ENCODE data around the gene EXOC1L. TPM values are rescaled to one million over a fixed set of nuclear protein-coding genes. Genes with fewer than 3 reads are reported as not detected.

Gene EXOC1L
- total RNA-seq, 1 donor = not detected

DNA sequence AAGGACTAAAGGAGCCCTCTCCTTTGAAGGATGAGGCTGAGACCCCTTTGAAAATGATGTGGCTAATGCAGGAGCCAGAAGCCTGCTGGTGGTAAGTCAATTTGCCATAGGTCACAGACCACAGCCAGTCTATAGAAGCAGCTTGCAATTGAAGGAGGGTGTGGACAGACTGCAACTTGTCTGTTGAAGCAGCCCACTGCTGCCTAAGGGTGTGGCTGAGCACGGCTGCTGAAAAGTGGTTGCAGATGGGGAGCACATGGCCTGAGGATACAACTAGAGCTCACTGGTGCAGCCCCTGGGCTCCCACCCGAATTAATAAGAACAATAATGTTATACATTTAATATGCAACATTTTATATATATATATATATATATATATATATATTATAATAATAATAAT lies 11.4 kb upstream of the EXOC1L start:
- no peaks in the 10 kb centered on the region for H3K27me3 ChIP-seq (ENCODE audit: insufficient read depth, low read length)
- H2AFZ ChIP-seq (ENCODE audit: low read length) = no peak overlapping the region
- TF ChIP-seq, protein P1, sequence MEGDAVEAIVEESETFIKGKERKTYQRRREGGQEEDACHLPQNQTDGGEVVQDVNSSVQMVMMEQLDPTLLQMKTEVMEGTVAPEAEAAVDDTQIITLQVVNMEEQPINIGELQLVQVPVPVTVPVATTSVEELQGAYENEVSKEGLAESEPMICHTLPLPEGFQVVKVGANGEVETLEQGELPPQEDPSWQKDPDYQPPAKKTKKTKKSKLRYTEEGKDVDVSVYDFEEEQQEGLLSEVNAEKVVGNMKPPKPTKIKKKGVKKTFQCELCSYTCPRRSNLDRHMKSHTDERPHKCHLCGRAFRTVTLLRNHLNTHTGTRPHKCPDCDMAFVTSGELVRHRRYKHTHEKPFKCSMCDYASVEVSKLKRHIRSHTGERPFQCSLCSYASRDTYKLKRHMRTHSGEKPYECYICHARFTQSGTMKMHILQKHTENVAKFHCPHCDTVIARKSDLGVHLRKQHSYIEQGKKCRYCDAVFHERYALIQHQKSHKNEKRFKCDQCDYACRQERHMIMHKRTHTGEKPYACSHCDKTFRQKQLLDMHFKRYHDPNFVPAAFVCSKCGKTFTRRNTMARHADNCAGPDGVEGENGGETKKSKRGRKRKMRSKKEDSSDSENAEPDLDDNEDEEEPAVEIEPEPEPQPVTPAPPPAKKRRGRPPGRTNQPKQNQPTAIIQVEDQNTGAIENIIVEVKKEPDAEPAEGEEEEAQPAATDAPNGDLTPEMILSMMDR (IDR thresholded peaks at IDR 0.05; ENCODE audit: extremely low read depth, low read depth, low read length) = no peak
- no peak overlapping the region for H3K27ac ChIP-seq (ENCODE audit: low read depth, low read length)
- H4K20me1 ChIP-seq (ENCODE audit: insufficient read depth, low read length) = no peaks in the 10 kb centered on the region
- H3K4me1 ChIP-seq (ENCODE audit: insufficient read depth, low read length) = no peaks in the 10 kb centered on the region
- no peak overlapping the region for H3K4me3 ChIP-seq (ENCODE audit: insufficient read depth, low read length)
- H3K79me2 ChIP-seq (ENCODE audit: insufficient read depth, low read length) = no peaks in the 10 kb centered on the region
- DNase-seq (ENCODE audit: insufficient read length, low spot score, missing footprints) = no peak
- no peaks in the 10 kb centered on the region for H3K9me3 ChIP-seq (ENCODE audit: low read depth, low read length)
- H3K36me3 ChIP-seq (ENCODE audit: insufficient read depth, low read length) = no peaks in the 10 kb centered on the region
- H3K4me2 ChIP-seq (ENCODE audit: insufficient read depth, low read length) = no peak overlapping the region

DNA sequence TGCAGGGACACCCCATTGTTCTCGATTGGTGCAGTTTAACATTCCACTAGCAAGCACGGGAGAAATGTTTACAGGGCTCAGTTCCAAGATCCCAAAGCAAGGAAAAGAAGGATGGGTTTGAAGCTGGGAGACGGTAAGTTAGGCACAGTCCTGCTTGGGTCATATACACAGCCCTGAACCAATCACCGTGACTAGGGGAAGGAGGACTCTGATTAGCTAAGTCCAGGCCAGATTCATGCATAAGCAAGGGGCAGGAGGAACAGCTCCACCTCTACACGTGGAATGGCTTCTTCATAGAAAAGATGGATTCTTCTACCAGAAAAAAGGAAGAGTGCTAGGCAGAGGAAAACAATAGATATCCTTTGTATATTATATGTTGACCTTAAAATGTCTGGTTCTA lies 11.0 kb upstream of the EXOC1L start:
- TF ChIP-seq, protein P1 (IDR thresholded peaks at IDR 0.05; ENCODE audit: extremely low read depth, low read depth, low read length) = no peak
- Histone ChIP-seq H3K79me2 (ENCODE audit: insufficient read depth, low read length) (no peaks in the 10 kb centered on the region), H3K27me3 (ENCODE audit: insufficient read depth, low read length) (no peaks in the 10 kb centered on the region), H3K9me3 (ENCODE audit: low read depth, low read length) (no peaks in the 10 kb centered on the region), H3K36me3 (ENCODE audit: insufficient read depth, low read length) (no peaks in the 10 kb centered on the region), H3K27ac (ENCODE audit: low read depth, low read length) (no peak overlapping the region), H4K20me1 (ENCODE audit: insufficient read depth, low read length) (no peaks in the 10 kb centered on the region), H2AFZ (ENCODE audit: low read length) (no peak overlapping the region), H3K4me1 (ENCODE audit: insufficient read depth, low read length) (no peaks in the 10 kb centered on the region), H3K4me2 (ENCODE audit: insufficient read depth, low read length) (no peak overlapping the region), H3K4me3 (ENCODE audit: insufficient read depth, low read length) (no peak overlapping the region)
- no peak for DNase-seq (ENCODE audit: insufficient read length, low spot score, missing footprints)

DNA sequence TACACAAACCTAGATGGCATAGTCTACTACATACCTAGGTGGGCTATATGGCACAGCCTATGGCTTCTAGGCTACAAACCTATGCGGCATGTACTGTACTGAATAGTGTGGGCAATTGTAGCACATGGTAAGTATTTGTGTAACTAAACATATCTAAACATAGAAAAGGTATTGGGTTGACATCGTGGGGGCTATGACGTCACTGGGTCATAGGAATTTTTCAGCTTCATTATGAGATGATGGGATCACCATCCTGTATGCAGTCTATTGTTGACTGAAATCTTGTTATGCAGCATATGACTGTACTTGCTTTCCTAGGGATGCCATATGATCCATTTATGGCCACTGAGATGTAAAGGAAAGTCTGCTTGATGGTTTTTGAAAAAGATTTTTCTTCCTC lies 1.9 kb upstream of the EXOC1L start:
- Histone ChIP-seq H3K9me3 (ENCODE audit: low read depth, low read length) (no peaks in the 10 kb centered on the region), H2AFZ (ENCODE audit: low read length) (no peak overlapping the region), H3K4me2 (ENCODE audit: insufficient read depth, low read length) (no peak overlapping the region), H4K20me1 (ENCODE audit: insufficient read depth, low read length) (no peaks in the 10 kb centered on the region), H3K79me2 (ENCODE audit: insufficient read depth, low read length) (no peaks in the 10 kb centered on the region), H3K27me3 (ENCODE audit: insufficient read depth, low read length) (peaks cover 8% of the 10 kb centered on the region), H3K4me1 (ENCODE audit: insufficient read depth, low read length) (no peaks in the 10 kb centered on the region), H3K27ac (ENCODE audit: low read depth, low read length) (no peak overlapping the region), H3K36me3 (ENCODE audit: insufficient read depth, low read length) (no peaks in the 10 kb centered on the region), H3K4me3 (ENCODE audit: insufficient read depth, low read length) (no peak overlapping the region)
- no peak for DNase-seq (ENCODE audit: insufficient read length, low spot score, missing footprints)
- TF ChIP-seq, protein P1 (IDR thresholded peaks at IDR 0.05; ENCODE audit: extremely low read depth, low read depth, low read length) = no peak

DNA sequence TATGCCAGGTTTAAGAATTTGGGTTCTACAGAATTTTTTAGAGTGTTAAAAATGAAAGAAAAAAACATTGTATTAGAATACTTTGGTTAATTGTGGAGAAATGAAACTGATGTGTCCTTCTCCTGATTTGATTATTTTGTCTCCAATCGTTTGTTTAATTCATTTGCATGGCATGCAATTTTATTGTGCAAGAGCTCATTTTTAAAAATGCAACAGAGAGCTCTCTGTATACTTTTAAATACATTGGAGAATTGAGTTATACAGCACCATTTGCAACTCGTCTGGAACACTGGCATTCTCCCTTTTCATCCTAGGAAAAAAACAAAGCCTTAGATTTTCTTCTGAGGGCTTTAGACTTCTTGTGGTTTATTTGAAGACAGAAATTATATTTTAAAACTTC lies 689 bp downstream of the EXOC1L start:
- DNase-seq (ENCODE audit: insufficient read length, low spot score, missing footprints) = no peak
- no peaks in the 10 kb centered on the region for H3K79me2 ChIP-seq (ENCODE audit: insufficient read depth, low read length)
- no peaks in the 10 kb centered on the region for H3K9me3 ChIP-seq (ENCODE audit: low read depth, low read length)
- no peak overlapping the region for H2AFZ ChIP-seq (ENCODE audit: low read length)
- no peaks in the 10 kb centered on the region for H3K36me3 ChIP-seq (ENCODE audit: insufficient read depth, low read length)
- H3K27ac ChIP-seq (ENCODE audit: low read depth, low read length) = no peak overlapping the region
- no peaks in the 10 kb centered on the region for H4K20me1 ChIP-seq (ENCODE audit: insufficient read depth, low read length)
- H3K4me2 ChIP-seq (ENCODE audit: insufficient read depth, low read length) = peak overlapping the region; percentile 68
- no peaks in the 10 kb centered on the region for H3K4me1 ChIP-seq (ENCODE audit: insufficient read depth, low read length)
- H3K27me3 ChIP-seq (ENCODE audit: insufficient read depth, low read length) = peaks cover 8% of the 10 kb centered on the region
- no peak overlapping the region for H3K4me3 ChIP-seq (ENCODE audit: insufficient read depth, low read length)
- TF ChIP-seq, protein P1 (IDR thresholded peaks at IDR 0.05; ENCODE audit: extremely low read depth, low read depth, low read length) = no peak

Data from osteoblast (primary cell).